CD8-positive, alpha-beta memory T cell (primary cell): Measurements from ENCODE around the gene HDLBP. TPM values are rescaled to one million over a fixed set of nuclear protein-coding genes. Genes with fewer than 3 reads are reported as not detected.

ENCODE experiments used
- CTCF ChIA-PET: fragments of 350-600 bp; sonication (Branson Sonifier 250); formaldehyde crosslinking; loops from one replicate; lab custom pipeline; 2021; ENCODE audit warnings: antibody characterized with exemption; lab: Charles Lee
- POLR2A ChIA-PET: fragments of 350-600 bp; sonication (Branson Sonifier 250); formaldehyde crosslinking; loops from one replicate; lab custom pipeline; 2021; ENCODE audit warnings: antibody characterized with exemption; lab: Charles Lee
- DNase-seq, 5 donors: peaks; one replicate each; pipeline versions ENCODE4 v3.0.0 to v3.0.0-alpha.2; 2020 to 2022; ENCODE audit warnings: mixed read lengths in 1 of 5
- H3K27ac ChIP-seq: one replicate; pipeline ENCODE4 v1.7.0; 2013; ENCODE audit warnings: low read depth, mild to moderate bottlenecking, low read length, moderate library complexity
- H3K27me3 ChIP-seq: 2 replicates; pipeline ENCODE4 v1.7.0; 2013; ENCODE audit warnings: low read length, mild to moderate bottlenecking; ENCODE audit not compliant: insufficient read depth, poor library complexity, severe bottlenecking
- H3K36me3 ChIP-seq: 2 replicates; pipeline ENCODE4 v1.7.0; 2013; ENCODE audit warnings: mild to moderate bottlenecking, low read length, moderate library complexity; ENCODE audit not compliant: insufficient read depth
- H3K4me1 ChIP-seq: 2 replicates; pipeline ENCODE4 v1.7.0; 2013; ENCODE audit warnings: mild to moderate bottlenecking, low read length, moderate library complexity; ENCODE audit not compliant: insufficient read depth
- H3K4me3 ChIP-seq: 2 replicates; pipeline ENCODE4 v1.7.0; 2013; ENCODE audit warnings: mild to moderate bottlenecking, low read length
- H3K9me3 ChIP-seq: 2 replicates; pipeline ENCODE4 v1.7.0; 2013; ENCODE audit warnings: mild to moderate bottlenecking, low read length
- H3K27ac Mint-ChIP-seq, 8 donors: one replicate each; pipeline ENCODE4 v1.8.0; 2020 to 2021; ENCODE audit warnings: mixed read lengths in 8 of 8, mild to moderate bottlenecking in 6 of 8, inconsistent platforms in 3 of 8, moderate library complexity in 3 of 8
- H3K27me3 Mint-ChIP-seq, 2 donors: one replicate each; pipeline ENCODE4 v1.8.0; 2020 to 2021; ENCODE audit warnings: mixed read lengths in 2 of 2, mild to moderate bottlenecking in 1 of 2, moderate library complexity in 1 of 2
- H3K36me3 Mint-ChIP-seq, 3 donors: one replicate each; pipeline ENCODE4 v1.8.0; 2020 to 2021; ENCODE audit warnings: mixed read lengths in 3 of 3, inconsistent platforms in 1 of 3, mild to moderate bottlenecking in 1 of 3
- H3K4me1 Mint-ChIP-seq, 3 donors: one replicate each; pipeline ENCODE4 v1.8.0; 2020 to 2021; ENCODE audit warnings: mixed read lengths in 3 of 3, inconsistent platforms in 1 of 3, mild to moderate bottlenecking in 1 of 3
- H3K4me3 Mint-ChIP-seq, 7 donors: one replicate each; pipeline ENCODE4 v1.8.0; 2020 to 2021; ENCODE audit warnings: mixed read lengths in 7 of 7, mild to moderate bottlenecking in 6 of 7, moderate library complexity in 4 of 7, inconsistent platforms in 2 of 7
- H3K9me3 Mint-ChIP-seq, 5 donors: one replicate each; pipeline ENCODE4 v1.8.0; 2020 to 2022; ENCODE audit warnings: mixed read lengths in 5 of 5, mild to moderate bottlenecking in 3 of 5, moderate library complexity in 2 of 5, inconsistent platforms in 1 of 5
- polyA plus RNA-seq: library from polyadenylated mRNA; unstranded; fragments of 300-500 nt; fragmentation: Illumina TruSeq; gene quantifications from one replicate; pipeline ENCODE4 v1.2.3, GENCODE V29; 2021
- total RNA-seq, 2 experiments: library from RNA; stranded (reverse); gene quantifications; one replicate each; pipeline ENCODE4 v1.2.3, GENCODE V29; 2021

Gene HDLBP
- total and polyA plus RNA-seq, 3 experiments from 2014 or later, result 70.0 to 313 (median 307) TPM

- peak overlapping the region in 1 of 8 donors; percentile 8 for H3K27ac Mint-ChIP-seq
- no peak overlapping the region for H3K4me3 ChIP-seq
- H3K4me3 Mint-ChIP-seq, result no peak overlapping the region
- no peaks in the 10 kb centered on the region for H3K9me3 Mint-ChIP-seq
- peaks cover 6 to 53% (median 11%) of the 10 kb centered on the region in 3 donors for H3K36me3 Mint-ChIP-seq
- ChIA-PET POLR2A (no interaction called here), CTCF (no interaction called here)
- H3K4me1 Mint-ChIP-seq, result peaks cover 0 to 7% (median 4%) of the 10 kb centered on the region in 3 donors
- no peaks in the 10 kb centered on the region for H3K9me3 ChIP-seq
- peak in 1 of 5 donors; percentile 39 for DNase-seq
- peaks cover 27% of the 10 kb centered on the region for H3K36me3 ChIP-seq
- H3K4me1 ChIP-seq, result no peaks in the 10 kb centered on the region
- H3K27me3 Mint-ChIP-seq, result no peaks in the 10 kb centered on the region
- H3K27me3 ChIP-seq, result no peaks in the 10 kb centered on the region
- no peak overlapping the region for H3K27ac ChIP-seq
Observed at GRCh38 chr2:241226723-241227572, 88.5 kb downstream of the HDLBP start.

DNA sequence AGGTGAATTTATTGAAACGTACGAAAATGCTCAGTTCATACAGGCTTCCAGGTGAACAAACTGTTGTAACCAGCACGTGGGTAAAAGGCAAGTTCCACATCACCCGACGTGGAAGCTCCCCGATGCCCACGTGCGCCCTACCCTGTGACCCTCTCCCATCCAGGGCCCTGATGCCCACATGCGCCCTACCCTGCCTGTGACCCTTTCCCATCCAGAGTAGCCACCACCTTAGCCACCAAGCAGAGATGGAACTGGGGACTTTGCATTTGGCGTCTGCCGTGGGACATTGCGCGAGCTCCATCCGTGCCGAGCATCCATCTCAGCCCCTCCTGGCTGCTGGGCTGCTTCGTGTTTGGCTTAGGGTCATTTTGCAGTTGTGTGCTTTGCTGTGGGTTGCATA, 89.5 kb downstream of the HDLBP start:
- Mint-ChIP-seq H3K27ac (peak overlapping the region in 1 of 8 donors; percentile 75), H3K4me3 (no peak overlapping the region), H3K4me1 (peaks cover 0 to 7% (median 4%) of the 10 kb centered on the region in 3 donors), H3K27me3 (no peaks in the 10 kb centered on the region), H3K9me3 (no peaks in the 10 kb centered on the region), H3K36me3 (peaks cover 0 to 45% (median 5%) of the 10 kb centered on the region in 3 donors)
- no peak overlapping the region for H3K4me3 ChIP-seq
- H3K9me3 ChIP-seq, result no peaks in the 10 kb centered on the region
- H3K36me3 ChIP-seq, result peaks cover 19% of the 10 kb centered on the region
- H3K27ac ChIP-seq, result no peak overlapping the region
- H3K27me3 ChIP-seq, result no peaks in the 10 kb centered on the region
- DNase-seq, result no peak
- H3K4me1 ChIP-seq, result no peaks in the 10 kb centered on the region
- ChIA-PET POLR2A (no interaction called here), CTCF (no interaction called here)

DNA sequence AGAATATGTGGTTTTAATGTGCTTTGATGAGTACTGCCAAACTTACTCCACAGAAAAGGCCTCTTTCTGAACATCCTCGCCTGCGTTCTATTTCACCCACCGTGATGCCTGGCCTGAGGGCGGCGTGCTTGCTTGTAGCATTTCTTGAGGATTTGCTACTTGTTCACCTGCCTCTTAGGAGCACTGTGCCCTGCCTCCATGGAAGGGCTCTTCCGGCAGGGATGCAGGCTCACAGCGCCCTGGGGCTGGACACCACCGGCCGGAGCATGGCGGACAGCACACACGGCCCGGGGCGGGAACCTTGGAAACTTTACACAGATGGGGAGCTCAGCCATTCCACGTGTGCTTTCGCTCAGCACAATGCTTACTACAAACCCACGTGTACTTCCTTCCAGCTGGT, 89.9 kb downstream of the HDLBP start:
- no peak overlapping the region for H3K4me3 ChIP-seq
- ChIA-PET POLR2A (no interaction called here), CTCF (no interaction called here)
- H3K36me3 ChIP-seq, result peaks cover 15% of the 10 kb centered on the region
- no peaks in the 10 kb centered on the region for H3K9me3 Mint-ChIP-seq
- peaks cover 0 to 41% (median 5%) of the 10 kb centered on the region in 3 donors for H3K36me3 Mint-ChIP-seq
- no peaks in the 10 kb centered on the region for H3K27me3 ChIP-seq
- H3K4me3 Mint-ChIP-seq, result no peak overlapping the region
- H3K27me3 Mint-ChIP-seq, result no peaks in the 10 kb centered on the region
- H3K4me1 ChIP-seq, result no peaks in the 10 kb centered on the region
- no peak overlapping the region for H3K27ac Mint-ChIP-seq
- H3K9me3 ChIP-seq, result no peaks in the 10 kb centered on the region
- DNase-seq, result no peak
- peaks cover 0 to 7% (median 4%) of the 10 kb centered on the region in 3 donors for H3K4me1 Mint-ChIP-seq
- no peak overlapping the region for H3K27ac ChIP-seq

- Mint-ChIP-seq H3K4me3 (no peak overlapping the region), H3K36me3 (peaks cover 0 to 35% (median 5%) of the 10 kb centered on the region in 3 donors), H3K27me3 (no peaks in the 10 kb centered on the region), H3K27ac (peak overlapping the region in 1 of 8 donors; percentile 34), H3K4me1 (peaks cover 0 to 7% (median 4%) of the 10 kb centered on the region in 3 donors), H3K9me3 (no peaks in the 10 kb centered on the region)
- Histone ChIP-seq H3K4me3 (no peak overlapping the region), H3K36me3 (peaks cover 9% of the 10 kb centered on the region), H3K9me3 (no peaks in the 10 kb centered on the region), H3K27ac (no peak overlapping the region), H3K4me1 (no peaks in the 10 kb centered on the region), H3K27me3 (no peaks in the 10 kb centered on the region)
- POLR2A ChIA-PET, result no interaction called here
- DNase-seq, result peak in 1 of 5 donors; percentile 33
- CTCF ChIA-PET, result no interaction called here
Observed at GRCh38 chr2:241224851-241225438, 90.5 kb downstream of the HDLBP start.

DNA sequence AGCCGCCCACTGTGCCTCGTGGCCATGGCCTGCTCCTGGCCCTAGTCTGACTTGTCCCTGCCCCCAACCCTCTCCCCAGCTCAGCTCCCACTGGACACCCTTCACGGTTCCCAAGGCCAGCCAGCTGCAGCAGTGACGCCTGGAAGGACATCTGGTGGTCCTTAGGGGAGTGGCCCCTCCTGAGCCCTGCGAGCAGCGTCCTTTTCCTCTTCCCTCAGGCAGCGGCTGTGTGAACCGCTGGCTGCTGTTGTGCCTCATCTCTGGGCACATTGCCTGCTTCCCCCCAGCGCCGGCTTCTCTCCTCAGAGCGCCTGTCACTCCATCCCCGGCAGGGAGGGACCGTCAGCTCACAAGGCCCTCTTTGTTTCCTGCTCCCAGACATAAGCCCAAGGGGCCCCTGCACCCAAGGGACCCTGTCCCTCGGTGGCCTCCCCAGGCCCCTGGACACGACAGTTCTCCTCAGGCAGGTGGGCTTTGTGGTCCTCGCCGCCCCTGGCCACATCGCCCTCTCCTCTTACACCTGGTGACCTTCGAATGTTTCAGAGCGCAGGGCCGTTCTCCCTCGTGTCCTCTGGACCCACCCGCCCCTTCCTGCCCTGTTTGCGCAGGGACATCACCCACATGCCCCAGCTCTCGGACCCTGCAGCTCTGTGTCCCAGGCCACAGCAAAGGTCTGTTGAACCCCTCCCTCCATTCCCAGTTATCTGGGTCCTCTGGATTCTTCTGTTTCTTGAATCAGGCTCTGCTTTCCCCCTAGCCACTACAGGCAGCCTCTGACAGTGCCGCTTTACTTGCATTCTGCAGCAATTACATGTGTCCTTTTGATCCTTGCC, 91.2 kb downstream of the HDLBP start:
- CTCF ChIA-PET, result no interaction called here
- H3K9me3 Mint-ChIP-seq, result no peaks in the 10 kb centered on the region
- H3K27me3 Mint-ChIP-seq, result no peaks in the 10 kb centered on the region
- Histone ChIP-seq H3K36me3 (peaks cover 5% of the 10 kb centered on the region), H3K9me3 (no peaks in the 10 kb centered on the region), H3K4me1 (no peaks in the 10 kb centered on the region), H3K27me3 (peaks cover 3% of the 10 kb centered on the region), H3K27ac (no peak overlapping the region), H3K4me3 (no peak overlapping the region)
- POLR2A ChIA-PET, result no interaction called here
- DNase-seq, result peak in 1 of 5 donors; percentile 43
- peak overlapping the region in 2 of 8 donors; percentile 34 to 51 for H3K27ac Mint-ChIP-seq
- peaks cover 3 to 8% (median 5%) of the 10 kb centered on the region in 3 donors for H3K4me1 Mint-ChIP-seq
- H3K36me3 Mint-ChIP-seq, result peaks cover 0 to 30% (median 5%) of the 10 kb centered on the region in 3 donors
- H3K4me3 Mint-ChIP-seq, result peak overlapping the region in 1 of 7 donors; percentile 77

DNA sequence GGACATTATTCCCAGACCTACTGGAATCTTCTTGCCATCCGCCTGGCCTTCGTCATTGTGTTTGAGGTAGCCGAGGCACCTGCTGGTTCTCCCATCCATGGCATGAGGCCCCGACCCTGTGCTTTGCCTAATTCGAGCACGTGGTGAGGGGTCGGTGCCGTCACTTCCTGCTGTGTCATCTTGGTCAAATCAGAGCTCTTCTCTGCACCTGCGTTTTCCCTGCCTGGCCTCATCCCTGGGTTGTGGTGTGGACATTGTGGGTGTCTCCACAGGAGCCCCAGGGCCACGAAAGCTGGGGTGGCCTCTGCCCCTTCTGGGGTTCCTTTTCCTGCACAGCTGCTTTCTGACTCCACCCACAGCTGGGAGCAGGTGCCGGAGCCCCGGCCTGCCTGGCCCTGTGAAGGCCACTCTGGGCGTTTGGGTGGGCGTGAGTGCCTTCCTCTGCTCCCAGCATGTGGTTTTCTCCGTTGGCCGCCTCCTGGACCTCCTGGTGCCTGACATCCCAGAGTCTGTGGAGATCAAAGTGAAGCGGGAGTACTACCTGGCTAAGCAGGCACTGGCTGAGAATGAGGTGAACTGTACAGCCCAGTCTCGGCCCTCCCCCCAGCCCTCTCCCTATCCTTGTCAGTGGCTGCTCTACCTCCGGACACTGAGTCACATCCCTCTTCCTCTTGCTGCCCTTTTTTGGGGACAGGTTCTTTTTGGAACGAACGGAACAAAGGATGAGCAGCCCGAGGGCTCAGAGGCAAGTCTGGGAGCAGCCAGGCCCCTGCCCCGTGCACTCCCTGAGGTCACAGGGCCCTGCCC, 92.1 kb downstream of the HDLBP start:
- Histone ChIP-seq H3K27me3 (peaks cover 4% of the 10 kb centered on the region), H3K4me3 (no peak overlapping the region), H3K36me3 (no peaks in the 10 kb centered on the region), H3K9me3 (no peaks in the 10 kb centered on the region), H3K4me1 (peaks cover 7% of the 10 kb centered on the region), H3K27ac (no peak overlapping the region)
- ChIA-PET POLR2A (no interaction called here), CTCF (no interaction called here)
- peaks cover 11 to 16% (median 13%) of the 10 kb centered on the region in 3 donors for H3K4me1 Mint-ChIP-seq
- DNase-seq, result peak in 1 of 5 donors; percentile 42
- no peaks in the 10 kb centered on the region for H3K9me3 Mint-ChIP-seq
- peaks cover 0 to 23% (median 5%) of the 10 kb centered on the region in 3 donors for H3K36me3 Mint-ChIP-seq
- no peak overlapping the region for H3K27ac Mint-ChIP-seq
- no peak overlapping the region for H3K4me3 Mint-ChIP-seq
- H3K27me3 Mint-ChIP-seq, result peaks cover 0 to 2% of the 10 kb centered on the region in 2 donors

DNA sequence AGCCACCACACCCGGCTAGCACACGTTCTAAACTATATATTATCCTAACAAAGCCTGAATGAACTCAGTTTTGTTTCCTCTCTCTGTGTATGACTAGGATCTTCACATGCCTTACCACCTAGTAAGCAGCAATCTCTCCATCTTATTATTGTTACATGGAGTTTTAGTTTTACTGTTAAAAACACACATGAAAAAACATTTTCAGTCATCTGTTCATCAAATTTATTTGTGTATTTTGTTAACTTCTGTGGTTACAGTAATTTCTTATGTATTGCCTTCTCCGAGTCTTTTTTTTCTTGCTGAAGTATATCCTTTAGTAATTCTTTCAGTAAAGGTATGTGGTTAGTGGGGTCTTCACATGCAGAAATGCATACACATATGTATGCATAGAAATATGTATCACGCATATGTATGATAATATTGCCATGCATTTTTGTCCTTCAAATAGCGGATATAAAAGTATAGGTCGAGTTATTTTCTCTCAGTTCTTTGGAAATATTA, 95.6 kb downstream of the HDLBP start:
- H3K36me3 Mint-ChIP-seq, result no peaks in the 10 kb centered on the region

More for the DNA sequence above, 95.6 kb downstream of the HDLBP start:
- Mint-ChIP-seq H3K4me3 (peak overlapping the region in 2 of 7 donors; percentile 40 to 85), H3K9me3 (no peaks in the 10 kb centered on the region), H3K4me1 (peaks cover 13 to 23% (median 13%) of the 10 kb centered on the region in 3 donors), H3K27ac (peak overlapping the region in 1 of 8 donors; percentile 4), H3K27me3 (peaks cover 0 to 3% of the 10 kb centered on the region in 2 donors)
- Histone ChIP-seq H3K4me1 (peaks cover 7% of the 10 kb centered on the region), H3K27ac (no peak overlapping the region), H3K36me3 (no peaks in the 10 kb centered on the region), H3K9me3 (no peaks in the 10 kb centered on the region), H3K4me3 (no peak overlapping the region), H3K27me3 (peaks cover 4% of the 10 kb centered on the region)
- ChIA-PET POLR2A (no interaction called here), CTCF (interaction anchor here (0.7 kb wide), 1 partner anchor 328 kb away, joined by 3 read pairs; no protein-coding TSS in a partner anchor)
- DNase-seq, result no peak
